M059J (cell line): ENCODE results near the gene IP6K1. TPM values are rescaled to one million over a fixed set of nuclear protein-coding genes. Genes with fewer than 3 reads are reported as not detected.

ENCODE experiments used
- DNase-seq: peaks from one replicate; pipeline ENCODE4 v3.0.0-alpha.2; 2012; ENCODE audit warnings: low read depth
- total RNA-seq: library from RNA; depleted of rRNA; stranded (reverse); fragments of >200 nt; shearing (Covaris generic); gene quantifications from 2 replicates; pipeline ENCODE4 v1.2.3, GENCODE V29; 2014

IP6K1 gene
- total RNA-seq, 1 experiment from 2014 or later: 33.7 TPM

DNA sequence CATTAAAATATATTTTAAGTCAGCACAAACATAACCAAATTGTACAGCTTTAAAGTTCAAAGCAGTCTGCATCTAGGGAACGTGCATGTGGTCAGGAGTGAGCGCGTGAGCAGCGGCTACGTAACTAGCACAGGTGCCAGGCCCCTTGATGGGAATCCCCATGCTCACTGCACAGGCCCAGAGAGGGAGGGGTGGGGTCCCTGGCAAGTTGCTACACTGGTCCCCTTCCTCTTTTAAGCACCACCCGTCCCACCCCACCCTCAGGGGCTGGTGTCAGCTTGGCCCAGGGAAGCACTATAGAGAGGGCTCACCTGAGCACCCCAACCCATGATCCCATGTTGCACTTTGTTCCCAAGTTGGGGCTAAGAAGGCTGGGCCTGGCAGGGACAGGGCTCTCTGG, 61.8 kb downstream of the IP6K1 start:
- no peak for DNase-seq

DNA sequence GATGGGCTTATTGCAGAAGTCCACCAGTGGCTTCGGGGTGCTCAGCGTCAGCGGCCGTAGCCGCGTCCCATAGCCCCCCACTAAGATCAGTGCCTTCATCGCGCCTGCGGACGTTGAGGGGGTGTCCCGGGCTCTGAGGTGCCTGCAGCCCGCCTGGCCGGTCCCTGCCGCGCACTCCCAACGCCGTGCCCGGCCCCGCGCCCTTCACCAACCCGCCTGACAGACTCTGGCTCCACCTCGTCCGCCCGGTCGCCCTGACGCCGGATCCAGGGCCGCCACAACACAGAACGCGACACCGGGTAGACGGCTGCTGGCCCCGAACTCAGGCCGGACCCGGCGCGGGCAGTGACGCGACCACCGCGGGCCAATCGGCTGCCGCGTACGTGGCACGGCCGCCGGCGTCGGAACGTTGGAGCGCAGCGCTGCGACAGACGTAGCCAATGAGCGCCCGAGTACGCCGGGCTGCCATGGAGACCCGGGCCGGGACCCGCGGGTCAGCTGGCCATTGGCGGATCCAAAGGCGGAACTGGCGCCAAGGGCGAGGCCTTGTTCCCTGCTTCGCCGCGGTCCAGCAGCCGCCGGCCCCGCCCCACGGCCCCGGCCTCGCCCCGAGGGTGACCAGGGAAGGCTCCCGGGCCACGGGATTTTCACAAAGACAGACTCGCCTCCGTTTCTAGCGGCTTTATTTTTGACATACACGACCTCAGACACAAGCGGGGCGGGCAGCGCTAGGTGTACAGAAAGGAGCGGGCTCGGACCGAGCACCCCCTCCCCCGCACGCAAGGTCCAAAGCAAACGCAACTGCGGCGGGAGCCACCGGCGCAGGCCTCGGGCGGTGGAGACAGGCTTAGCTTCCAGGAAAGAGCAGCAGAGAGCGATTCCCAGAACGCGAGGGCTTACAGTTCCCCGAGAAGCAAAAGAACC, 62.5 kb downstream of the IP6K1 start, which contains the start of gene GMPPB:
Gene GMPPB, minus strand, starts transcription at position 324 of the 924 bp plus-strand sequence. Its CDS starts 225 bp downstream, at position 99.
- peak; percentile 95 for DNase-seq

DNA sequence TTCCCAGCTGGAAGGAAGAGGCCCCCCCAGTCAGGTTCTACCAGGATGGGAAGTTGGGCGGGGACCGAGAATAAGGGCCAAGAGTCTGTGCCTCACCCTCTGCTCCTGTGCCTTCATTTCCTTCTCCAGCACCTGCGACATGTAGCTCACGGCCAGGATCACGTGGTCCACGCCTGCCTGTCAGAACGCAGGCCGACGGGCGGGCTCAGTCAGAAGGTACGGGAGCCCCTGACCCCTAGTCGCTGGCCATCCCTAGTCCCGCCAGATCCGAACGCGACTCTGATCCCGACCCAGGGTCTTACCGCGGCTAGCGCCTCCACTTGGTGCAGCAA, 63.1 kb downstream of the IP6K1 start:
- DNase-seq: peak; percentile 42

DNA sequence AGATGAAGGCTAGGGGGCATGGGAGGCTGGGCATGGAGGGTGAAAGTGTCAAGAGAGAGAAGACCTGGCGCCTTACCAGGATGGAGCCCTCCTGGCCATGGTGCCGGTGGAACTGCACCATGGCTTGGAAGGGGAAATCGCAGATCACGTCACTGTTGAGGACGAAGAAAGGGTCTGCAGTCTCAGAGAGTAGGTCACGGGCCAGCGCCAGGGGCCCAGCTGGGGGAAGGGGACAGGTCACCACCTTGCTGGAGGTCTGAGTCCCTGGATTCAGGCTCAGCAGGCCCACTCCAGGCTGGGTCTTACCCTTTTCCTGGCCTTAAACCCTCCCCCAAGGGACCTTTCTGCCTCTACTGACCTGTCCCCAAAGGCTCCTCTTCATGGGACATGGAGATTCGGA, 63.4 kb downstream of the IP6K1 start:
- no peak for DNase-seq

DNA sequence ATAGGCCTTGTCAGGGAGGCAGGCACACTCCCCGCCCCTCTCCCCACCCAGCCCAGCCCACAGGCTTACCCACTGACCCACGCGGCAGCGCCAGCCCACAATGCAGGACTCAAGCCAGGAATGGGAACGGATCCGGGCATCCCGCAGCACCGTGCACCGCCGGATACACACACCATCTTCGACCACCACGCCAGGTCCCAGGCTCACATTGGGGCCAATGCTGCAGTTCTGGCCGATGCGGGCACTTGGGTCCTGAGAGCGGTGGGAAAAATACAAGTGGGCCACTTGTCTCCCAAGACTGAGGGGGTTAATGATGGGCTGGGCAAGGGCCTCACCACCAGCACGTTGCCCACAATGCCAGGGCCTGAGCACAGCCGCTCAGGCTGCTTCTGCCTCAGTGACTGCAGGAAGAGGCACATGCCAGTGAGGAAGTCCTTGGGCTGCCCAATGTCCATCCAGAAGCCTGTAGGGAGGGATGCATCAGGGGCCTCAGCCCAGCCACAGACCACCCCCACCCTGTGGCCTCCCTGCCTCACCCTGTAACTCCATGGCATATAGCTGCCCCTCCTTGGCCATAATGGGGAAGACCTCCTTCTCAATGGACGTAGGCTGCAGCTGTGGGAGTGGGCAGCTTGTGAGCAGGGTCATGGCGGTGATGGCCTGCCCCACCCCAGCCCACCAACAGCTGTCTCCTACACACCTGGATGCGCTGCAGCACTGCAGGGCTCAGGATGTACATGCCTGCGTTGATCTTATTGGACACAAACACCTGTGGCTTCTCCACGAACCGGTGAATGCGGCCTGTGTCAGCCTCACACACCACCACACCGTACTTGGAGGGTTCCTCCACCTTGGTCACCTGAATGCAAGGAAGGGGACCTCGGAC, 64.2 kb downstream of the IP6K1 start:
- DNase-seq: no peak

DNA sequence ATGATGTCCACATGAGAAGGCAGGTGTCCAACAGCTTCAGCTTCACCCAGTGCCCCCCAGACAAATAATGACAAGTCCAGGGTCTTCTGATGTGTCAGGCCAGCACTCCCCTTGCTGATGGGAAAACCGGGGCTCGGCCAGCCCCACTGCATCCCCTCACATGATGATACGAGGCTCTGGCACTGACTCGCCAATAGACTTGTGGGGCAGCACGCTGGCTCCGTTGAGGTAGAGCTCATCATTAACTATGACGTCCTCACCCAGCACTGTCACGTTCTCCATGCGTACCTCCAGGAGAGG, 64.8 kb downstream of the IP6K1 start:
- DNase-seq: no peak

DNA sequence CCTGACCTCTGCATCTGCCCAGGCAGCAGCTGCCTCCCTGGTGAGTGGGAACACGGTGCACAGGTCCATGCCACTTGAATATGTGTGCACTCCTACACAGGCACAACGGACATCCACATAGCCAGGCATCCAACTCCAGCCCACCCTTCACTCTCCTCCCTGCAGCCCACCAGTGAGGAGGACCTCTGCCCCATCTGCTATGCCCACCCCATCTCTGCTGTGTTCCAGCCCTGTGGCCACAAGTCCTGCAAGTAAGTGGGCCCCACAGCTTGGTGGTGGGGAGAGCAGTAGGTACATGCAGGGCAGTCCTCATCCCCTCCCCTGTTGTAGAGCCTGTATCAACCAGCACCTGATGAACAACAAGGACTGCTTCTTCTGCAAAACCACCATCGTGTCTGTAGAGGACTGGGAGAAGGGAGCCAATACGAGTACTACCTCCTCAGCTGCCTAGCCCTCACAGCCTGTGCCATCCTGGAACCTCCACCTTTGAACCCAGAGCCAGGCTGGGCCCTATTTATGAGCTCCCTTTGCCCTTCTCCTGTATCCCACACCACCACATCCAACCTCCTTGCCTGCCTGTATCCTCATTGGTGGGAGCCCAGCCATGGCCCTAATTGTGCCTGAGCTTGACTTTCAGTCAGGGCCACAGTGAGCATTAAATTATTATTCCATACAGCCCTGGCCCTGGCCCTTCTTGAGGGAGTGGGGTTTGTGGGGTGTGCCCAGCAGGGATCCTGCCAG, 65.3 kb downstream of the IP6K1 start:
- DNase-seq: no peak

DNA sequence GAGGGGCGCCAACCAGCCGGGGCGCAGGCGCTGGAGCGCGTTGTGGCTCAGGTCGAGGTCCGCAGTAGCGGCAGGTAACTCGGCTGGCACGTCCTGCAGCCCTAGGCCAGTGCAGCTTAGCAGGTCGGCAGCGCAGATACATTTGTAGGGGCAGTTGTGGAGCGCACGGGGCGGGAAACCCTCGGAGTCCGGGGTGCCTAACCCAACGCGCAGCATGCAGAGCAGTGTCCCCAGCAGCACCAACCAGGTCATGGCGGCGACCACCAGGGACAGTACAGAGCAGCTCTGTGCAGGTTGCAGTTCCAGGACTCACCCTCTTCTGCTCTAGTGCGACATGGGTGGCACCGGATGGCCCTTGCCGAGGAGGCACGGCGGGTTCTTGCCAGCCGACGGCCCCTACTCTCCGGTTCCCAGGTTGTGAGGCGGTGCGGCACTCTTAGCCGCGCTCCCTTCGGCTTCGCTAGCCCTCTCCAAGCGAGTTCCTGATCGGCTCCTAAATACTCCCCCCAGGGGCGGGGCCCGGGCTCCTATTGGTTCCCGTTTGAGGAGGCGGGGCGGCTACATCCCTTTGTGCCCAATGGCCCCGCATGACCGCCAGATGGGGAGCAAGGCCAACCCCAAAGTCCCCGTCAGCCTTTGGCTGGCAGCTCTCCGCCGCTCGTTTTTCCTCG, 67.0 kb downstream of the IP6K1 start, which contains the start of gene AMIGO3:
Gene AMIGO3, minus strand, starts transcription at position 471 of the 671 bp plus-strand sequence. Its CDS starts 219 bp downstream, at position 252.
- DNase-seq: no peak

DNA sequence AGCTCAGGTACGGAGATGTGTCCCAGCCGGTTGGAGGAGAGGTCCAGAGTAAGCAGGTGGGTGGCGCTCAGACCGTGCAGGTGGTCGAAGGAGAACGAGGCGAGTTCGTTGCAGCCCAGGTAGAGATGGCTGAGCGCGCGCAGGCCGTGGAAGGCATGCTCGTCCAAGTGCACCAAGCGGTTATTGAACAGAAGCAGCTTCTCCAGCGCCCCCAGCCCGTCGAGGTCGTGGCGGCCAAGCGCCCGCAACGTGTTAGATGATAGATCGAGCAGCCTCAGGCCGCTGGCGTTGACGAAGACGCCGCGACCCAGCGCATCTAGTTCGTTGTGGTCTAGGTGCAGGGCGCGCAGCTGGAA, 67.5 kb downstream of the IP6K1 start:
- no peak for DNase-seq

DNA sequence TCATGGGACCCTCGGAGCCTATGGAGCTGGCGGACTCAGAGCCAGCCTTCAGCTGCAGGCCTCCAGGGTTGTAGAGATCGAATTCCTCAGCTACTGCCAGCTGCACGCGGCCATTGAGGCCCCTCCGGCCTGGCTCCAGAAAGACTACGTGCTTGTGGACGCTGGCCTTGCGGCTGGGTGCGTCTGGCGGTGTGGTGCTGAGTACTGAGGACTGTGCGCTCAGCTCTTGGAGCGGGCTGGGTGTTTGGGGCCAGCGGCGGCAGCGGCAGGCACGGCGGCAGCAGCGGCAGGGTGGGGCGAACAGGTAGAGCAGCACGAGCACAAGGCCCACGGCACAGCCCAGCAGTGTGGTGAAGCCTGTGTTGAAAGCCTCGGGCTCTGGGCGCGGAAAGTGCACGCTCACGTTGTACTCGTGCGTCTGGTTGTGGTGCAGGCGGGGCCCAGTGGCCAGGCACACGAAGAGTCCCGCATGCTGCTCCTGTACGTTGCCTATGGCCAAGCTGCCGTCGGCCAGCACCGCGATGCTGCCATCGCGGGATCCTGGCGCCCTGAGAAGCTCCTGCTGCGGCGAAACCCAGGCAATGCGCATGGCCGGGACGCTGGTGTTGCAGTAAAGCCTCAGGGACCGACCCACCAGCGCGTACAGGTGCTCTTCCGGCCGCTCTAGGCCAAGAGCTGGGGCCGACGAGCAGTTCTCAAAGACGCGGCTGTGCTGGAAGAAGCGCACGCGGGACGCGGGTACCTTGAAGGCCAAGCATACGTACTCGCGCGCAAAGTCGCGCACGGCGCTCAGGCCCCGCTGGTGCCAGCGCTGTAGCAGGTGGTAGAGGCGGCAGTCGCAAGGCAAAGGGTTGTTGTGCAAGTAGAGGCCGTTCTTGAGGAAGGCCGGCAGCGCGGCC, 68.1 kb downstream of the IP6K1 start:
- no peak for DNase-seq

DNA sequence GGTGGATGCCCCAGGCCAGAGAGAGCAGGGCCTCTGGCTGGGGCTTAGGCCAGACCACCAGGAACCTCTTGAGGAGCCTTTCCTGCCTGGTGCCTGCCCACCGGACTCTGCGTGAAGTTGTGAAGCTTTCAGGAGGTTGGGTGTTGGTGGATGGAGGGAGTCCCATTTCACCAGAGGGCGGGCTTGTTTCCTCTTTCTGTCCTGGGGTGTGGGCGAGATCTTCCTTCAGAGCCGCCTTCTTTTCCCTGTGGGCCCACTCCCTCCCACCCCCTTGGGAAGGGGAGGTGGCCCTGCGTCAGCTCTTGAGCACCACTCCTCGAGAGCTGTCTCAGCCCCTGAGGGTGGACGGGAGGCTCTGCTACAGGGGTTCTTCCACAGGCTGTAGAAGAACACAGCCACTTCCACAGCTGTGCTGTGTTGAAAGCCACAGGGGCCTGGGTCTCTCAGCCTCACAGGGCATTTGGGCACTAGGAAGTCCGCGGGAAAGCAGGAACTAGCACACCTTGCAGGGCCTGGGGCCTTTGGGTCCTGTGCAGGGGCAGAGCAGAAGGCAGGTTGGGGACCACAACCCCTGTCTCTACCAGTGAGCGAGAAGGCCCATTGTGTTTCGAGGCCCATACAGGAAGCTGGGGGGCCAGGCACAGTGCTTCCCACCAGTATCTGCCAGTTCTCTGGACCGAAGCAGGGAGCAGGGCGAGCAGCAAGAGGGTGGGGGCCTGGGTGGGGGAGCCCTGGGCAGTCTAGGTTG, 69.0 kb downstream of the IP6K1 start:
- DNase-seq: no peak

DNA sequence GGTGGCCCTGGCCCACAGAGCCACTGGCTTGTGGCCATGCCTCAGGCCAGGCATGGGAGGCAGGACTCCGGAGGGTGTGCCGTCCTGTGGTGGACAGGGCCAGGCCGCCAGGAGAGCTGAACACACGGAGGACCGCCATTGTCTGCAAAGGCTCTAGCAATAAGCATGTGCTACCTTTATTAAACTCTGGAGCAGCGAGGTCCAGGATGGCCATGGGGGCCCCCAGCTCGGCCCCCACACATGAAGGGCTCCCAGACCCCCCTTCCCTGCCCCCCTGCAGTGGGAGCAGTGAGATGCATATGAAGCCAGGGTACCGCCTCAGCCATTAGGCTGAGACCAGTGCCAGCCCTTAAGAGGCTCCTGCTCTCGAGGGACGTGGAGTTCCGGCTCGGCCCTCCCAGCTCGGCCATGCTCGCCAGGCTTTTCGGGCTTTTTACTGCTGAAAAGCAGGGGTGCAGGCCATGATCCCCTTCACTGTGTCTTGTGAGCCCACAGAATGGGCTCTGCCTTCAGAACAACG, 69.6 kb downstream of the IP6K1 start:
- no peak for DNase-seq

DNA sequence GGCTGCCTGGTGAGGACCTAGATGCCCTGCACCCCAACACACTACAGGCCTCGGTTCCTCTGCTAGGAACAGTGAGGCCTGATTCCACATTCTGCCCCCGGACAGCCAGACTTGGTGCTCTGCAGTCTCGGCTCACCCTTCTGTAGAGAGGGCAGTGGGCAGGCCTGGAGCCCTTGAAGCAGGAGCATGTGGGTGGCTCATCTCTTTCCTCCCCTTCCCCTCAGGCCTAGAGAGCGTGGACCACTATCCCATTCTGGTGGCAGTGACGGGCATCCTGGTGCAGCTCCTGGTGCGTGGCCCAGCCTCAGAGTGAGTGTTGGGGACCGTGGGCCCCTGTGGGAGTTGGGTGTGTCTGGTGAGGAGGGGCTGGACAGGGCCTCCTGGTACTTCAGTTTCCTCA, 70.2 kb downstream of the IP6K1 start:
- no peak for DNase-seq

DNA sequence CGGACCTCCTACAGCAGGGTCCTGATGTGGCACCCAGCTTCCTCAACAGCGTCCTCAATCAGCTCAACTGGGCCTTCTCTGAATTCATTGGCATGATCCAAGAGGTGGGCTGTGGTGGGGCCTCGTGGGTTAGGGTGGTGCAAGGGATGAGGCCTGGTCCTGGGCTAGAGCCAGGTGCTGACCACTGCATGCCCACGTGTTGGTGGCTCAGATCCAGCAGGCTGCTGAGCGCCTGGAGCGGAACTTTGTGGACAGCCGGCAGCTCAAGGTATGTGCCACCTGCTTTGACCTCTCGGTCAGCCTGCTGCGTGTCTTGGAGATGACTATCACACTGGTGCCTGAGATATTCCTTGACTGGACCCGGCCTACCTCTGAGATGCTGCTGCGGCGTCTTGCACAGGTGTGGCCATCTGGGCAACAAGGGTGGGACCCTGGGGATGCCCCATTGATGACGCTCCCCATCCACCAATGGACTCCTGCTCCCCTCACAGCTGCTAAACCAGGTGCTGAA, 70.7 kb downstream of the IP6K1 start:
- no peak for DNase-seq

DNA sequence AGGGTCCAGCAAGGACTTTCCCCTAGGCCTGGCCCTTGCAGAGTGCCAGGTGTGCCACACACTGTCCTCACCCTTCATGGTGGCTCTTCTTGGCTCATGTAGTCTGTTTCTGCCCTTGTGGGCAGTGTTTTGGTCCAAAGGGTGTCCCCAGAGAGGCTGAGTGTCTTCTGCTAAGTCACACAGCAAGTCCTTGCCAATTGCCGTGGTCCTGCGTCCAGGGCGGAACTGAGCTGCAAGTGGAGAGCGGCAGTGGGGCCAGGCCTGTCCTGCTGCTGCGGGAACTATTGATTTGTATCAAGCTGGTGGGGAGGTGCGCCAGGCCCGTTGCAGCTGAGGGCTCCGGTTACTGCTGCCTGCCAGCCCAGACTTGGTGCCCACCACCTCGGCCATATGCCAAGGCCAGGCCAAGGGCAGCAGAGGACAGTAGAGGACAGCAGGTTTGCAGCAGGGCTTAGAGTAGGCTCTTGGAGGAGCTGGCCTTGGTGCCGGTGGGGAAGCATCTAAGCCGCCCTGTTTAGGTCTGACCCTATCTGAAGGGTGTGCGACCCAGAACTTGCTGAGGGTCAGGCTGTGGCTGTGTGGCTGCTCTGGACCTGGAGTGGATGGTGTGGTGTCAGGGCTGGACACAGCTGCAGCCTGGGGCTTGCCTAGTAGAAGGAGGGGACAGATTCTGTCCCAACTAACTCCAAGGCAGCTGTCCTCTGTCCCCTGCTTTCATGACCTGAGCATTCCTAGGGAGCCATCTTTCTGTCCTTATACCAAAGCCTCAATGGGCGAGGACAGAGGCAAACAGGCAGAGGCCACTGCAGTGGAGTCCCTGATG, 71.4 kb downstream of the IP6K1 start:
- DNase-seq: no peak

DNA sequence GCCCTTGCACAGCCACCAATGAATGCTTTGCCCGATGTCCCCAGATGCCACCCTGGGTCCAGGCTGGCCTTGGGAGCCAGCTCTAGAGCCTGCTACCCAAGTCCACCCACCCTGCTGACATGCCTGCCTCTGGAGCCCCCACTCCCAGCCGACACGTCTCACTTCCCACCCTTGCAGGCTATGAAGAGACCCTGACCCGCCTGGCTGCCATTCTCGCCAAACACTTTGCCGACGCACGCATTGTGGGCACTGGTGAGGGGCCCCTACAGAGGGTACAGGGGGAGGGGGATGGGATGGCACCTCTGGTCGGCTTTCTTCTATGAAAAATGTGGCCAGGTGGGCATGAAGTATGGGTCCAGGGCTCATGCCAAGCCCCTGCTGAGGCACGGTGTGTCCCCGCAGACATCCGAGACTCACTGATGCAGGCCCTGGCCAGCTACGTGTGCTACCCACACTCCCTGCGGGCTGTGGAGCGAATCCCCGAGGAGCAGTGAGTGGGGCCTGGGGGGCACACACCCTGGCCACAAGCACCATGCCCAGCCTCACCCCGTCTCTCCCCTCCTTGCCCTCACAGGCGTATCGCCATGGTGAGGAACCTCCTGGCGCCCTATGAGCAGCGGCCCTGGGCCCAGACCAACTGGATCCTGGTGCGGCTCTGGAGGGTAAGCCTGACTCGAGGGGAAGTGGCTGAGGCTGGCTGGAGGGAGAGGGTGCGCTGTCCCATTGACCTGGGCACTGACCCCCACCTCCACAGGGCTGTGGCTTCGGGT, 72.8 kb downstream of the IP6K1 start:
- DNase-seq: no peak

DNA sequence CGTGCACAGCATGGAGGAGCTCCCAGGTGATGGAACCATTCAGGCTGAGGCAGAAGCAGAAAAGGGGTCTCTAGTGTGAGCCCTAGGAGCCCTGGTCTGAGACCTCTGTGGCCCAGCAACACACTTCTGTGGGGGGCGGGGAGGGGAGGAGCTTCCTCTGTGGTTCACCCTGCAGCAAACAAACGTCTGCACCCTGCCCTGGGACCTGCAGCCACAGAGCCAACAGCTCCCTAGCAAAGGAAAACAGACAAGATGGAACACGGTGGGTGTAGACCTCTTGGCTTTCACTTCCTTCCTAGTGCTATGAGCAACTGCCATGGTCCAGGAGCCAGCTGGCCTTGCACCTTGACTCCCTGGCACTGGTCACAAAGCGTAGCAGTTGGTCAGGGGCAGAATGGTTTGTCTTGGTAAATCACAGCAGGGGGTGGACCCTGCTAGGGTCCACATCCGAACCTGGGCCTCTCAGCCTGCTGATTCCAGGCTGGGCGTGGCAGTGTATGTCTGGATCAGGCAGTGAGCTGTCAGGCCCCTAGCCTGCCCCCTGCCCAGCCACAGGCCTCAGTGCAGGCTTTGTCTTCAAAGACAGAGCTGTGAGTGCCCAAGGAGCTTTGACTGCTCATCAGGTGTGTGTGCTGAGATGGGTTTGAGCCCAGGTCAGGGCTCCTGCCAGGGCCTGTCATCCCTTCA, 73.6 kb downstream of the IP6K1 start:
- DNase-seq: no peak
